RWPE1 (cell line): ENCODE results near the gene GPATCH4.

Experiments
- CTCF ChIA-PET: fragments of 350-600 bp; sonication (Branson Sonifier 250); formaldehyde crosslinking; extraction: SDS; loops from one replicate; lab custom pipeline; 2021; lab: Yijun Ruan, JAX
- POLR2A ChIA-PET: fragments of 400-600 bp; formaldehyde crosslinking; extraction: SDS; loops from one replicate; lab custom pipeline; 2020; ENCODE audit warnings: antibody characterized with exemption; ENCODE audit not compliant: low non-redundant PET; lab: Yijun Ruan, JAX
- DNase-seq: peaks from one replicate; pipeline ENCODE4 v3.0.0; 2012; ENCODE audit warnings: low spot score
- H3K27ac ChIP-seq: fragments of 450-650 bp; 2 replicates; pipeline ENCODE4 v1.5.1; 2017
- CTCF ChIP-seq: fragments of 450-650 bp; conservative IDR thresholded peaks from 2 replicates; pipeline ENCODE4 v1.5.1; 2017; ENCODE audit warnings: low read depth, mild to moderate bottlenecking

Gene GPATCH4

GRCh38 chr1:156601892-156602291 is 613 bp upstream of the GPATCH4 start:
- POLR2A ChIA-PET = interaction anchor here (0.9 kb wide), 1 partner anchor 10 kb away, joined by 8 read pairs; the partner anchor contains the start of gene NAXE
- CTCF ChIA-PET = interaction anchor here (0.7 to 1.1 kb wide), 2 partner anchors 16 to 99 kb away, joined by 3 read pairs; no protein-coding TSS in a partner anchor
- no peak for DNase-seq
- H3K27ac ChIP-seq = peak overlapping the region; percentile 87
- TF ChIP-seq CTCF = no peak

GRCh38 chr1:156600733-156601121 is 552 bp downstream of the GPATCH4 start:
- ChIA-PET POLR2A (interaction anchor here (1.4 kb wide), 1 partner anchor 97 kb away, joined by 3 read pairs; no protein-coding TSS in a partner anchor), CTCF (interaction anchor here (0.5 to 0.6 kb wide), 2 partner anchors 107 to 146 kb away, joined by 3 to 4 read pairs; no protein-coding TSS in a partner anchor)
- peak overlapping the region; percentile 87 for H3K27ac ChIP-seq
- no peak for TF ChIP-seq CTCF
- no peak for DNase-seq

- H3K27ac ChIP-seq = no peak overlapping the region
- CTCF ChIA-PET = interaction anchor here (0.6 kb wide), 1 partner anchor 106 kb away, joined by 4 read pairs; no protein-coding TSS in a partner anchor
Observed at GRCh38 chr1:156599811-156600210, 1.5 kb downstream of the GPATCH4 start.

GRCh38 chr1:156598731-156599432 is 2.4 kb downstream of the GPATCH4 start:
- H3K27ac ChIP-seq = no peak overlapping the region
- ChIA-PET POLR2A (no interaction called here), CTCF (no interaction called here)
- TF ChIP-seq CTCF = no peak
- DNase-seq = no peak

More at GRCh38 chr1:156599811-156600210, 1.5 kb downstream of the GPATCH4 start:
- DNase-seq = no peak
- TF ChIP-seq CTCF = no peak
- POLR2A ChIA-PET = no interaction called here

GRCh38 chr1:156598125-156598524 is 3.2 kb downstream of the GPATCH4 start:
- no peak for DNase-seq
- ChIA-PET POLR2A (no interaction called here), CTCF (interaction anchor here (0.6 kb wide), 1 partner anchor 10 kb away, joined by 3 read pairs; no protein-coding TSS in a partner anchor)
- H3K27ac ChIP-seq = no peak overlapping the region
- no peak for TF ChIP-seq CTCF

GRCh38 chr1:156596426-156596825 is 4.9 kb downstream of the GPATCH4 start:
- POLR2A ChIA-PET = interaction anchor here (0.6 to 1.6 kb wide), 2 partner anchors 9 to 43 kb away, joined by 3 to 6 read pairs; no protein-coding TSS in a partner anchor
- no peak for DNase-seq
- TF ChIP-seq CTCF = no peak
- no peak overlapping the region for H3K27ac ChIP-seq
- CTCF ChIA-PET = interaction anchor here (0.6 kb wide), 2 partner anchors 12 to 216 kb away, joined by 3 read pairs; no protein-coding TSS in a partner anchor
